Measurements from ENCODE around the gene RNF157.

RNF157 gene

DNA sequence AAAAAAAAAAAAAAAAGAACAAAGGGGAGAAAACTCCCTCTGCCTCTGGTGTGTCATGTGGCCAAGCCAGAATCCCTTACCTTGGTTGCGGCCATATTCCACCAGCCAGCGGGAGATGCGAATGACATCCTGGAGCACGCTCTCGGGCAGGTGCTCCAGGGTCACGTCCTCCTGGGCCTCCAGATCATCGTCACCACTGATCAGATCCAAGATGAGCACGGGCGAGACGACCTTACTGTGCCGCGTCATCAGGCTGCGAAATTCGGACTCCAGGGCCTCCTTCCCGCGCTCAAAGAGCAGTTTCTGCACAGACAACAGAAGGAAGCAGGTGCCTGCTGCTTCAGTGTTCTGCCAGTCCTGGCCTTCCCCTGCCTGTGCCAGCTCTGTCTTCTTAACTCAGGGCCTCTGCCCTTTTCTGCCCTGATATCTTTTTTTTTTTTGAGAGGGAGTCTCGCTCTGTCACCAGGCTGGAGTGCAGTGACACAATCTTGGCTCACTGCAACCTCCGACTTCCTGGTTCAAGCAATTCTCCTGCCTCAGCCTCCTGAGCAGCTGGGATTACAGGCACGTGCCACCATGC, 142.5 kb downstream of the RNF157 start:
- H3K27me3 ChIP-seq: no peaks in the 10 kb centered on the region
- no peak overlapping the region for H3K9ac ChIP-seq
- no peak overlapping the region for H3K4me2 ChIP-seq
- peaks cover 0 to 22% (median 11%) of the 10 kb centered on the region in 11 experiments; a peak in 14 of 22 replicates for H4K20me1 ChIP-seq
- TF ChIP-seq Cebpa-rat (IDR thresholded peaks at IDR 0.05): no peak
- H3K36me3 ChIP-seq: peaks cover 85 to 98% (median 93%) of the 10 kb centered on the region in 11 experiments
- no peak overlapping the region for H3K27ac ChIP-seq
- H3K4me3 ChIP-seq: no peak overlapping the region
- H3K4me1 ChIP-seq: peaks cover 18 to 34% (median 27%) of the 10 kb centered on the region in 10 experiments
- H3K9me3 ChIP-seq (replicated peaks in 1 of 11): no peaks in the 10 kb centered on the region

DNA sequence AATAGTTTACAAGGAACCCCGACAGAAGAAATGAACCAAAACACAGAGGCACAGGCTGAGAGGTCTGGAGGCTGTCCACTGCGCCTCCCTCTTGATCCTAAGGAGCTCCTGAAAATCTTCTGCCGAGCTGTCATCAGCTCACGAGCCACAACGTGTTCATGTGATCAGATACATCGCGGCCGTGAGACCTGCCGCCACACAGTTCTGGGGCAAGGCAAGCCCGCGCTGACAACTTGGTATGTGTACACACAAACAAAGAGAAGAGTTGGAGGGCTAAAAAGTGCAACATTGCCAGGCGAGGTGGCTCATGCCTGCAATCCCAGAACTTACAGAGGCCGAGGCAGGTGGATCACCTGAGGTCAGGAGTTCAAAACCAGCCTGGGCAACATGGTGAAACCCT, 144.3 kb downstream of the RNF157 start:
- peaks cover 0 to 33% (median 30%) of the 10 kb centered on the region in 10 experiments; a peak in 18 of 20 replicates for H3K4me1 ChIP-seq
- H3K9me3 ChIP-seq (replicated peaks in 1 of 11): no peaks in the 10 kb centered on the region
- H3K27ac ChIP-seq: no peak overlapping the region
- H3K36me3 ChIP-seq: peaks cover 84 to 100% (median 97%) of the 10 kb centered on the region in 11 experiments
- no peak overlapping the region for H3K4me2 ChIP-seq
- H4K20me1 ChIP-seq: peaks cover 0 to 40% (median 19%) of the 10 kb centered on the region in 11 experiments; a peak in 14 of 22 replicates
- no peaks in the 10 kb centered on the region for H3K27me3 ChIP-seq
- no peak overlapping the region for H3K9ac ChIP-seq
- no peak for TF ChIP-seq Cebpa-rat (IDR thresholded peaks at IDR 0.05)
- no peak overlapping the region for H3K4me3 ChIP-seq

DNA sequence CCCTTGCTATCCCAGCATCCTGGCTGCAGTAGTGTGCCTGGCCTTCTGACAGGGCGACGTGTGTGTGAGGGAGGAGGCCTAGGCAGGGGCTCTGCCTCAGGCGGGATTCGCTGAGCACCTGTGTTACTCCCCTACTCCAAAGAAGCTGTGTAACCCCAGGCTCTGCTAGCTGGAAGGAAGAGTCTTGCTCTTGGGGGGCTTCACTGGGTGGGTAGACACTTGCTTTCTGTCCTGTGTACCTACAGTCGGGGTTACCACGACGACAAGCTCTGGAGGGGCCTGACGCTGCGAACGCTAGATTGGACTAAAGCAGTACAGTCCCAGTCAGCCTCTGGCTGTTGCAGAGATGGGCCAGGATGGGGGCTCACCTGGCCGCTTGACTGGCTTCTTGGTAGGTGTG, 146.2 kb downstream of the RNF157 start:
- 0 out of 22 replicates have a peak overlapping the region, but pooled peaks of 1 of the 11 experiments have one; percentile 48 for H3K9ac ChIP-seq
- H3K9me3 ChIP-seq (replicated peaks in 1 of 11): no peaks in the 10 kb centered on the region
- H3K27me3 ChIP-seq: no peaks in the 10 kb centered on the region
- H3K4me2 ChIP-seq: peak overlapping the region in 5 of 11 experiments; percentile 32 to 77 (median 59); a peak in 5 of 22 replicates
- H4K20me1 ChIP-seq: peaks cover 0 to 51% (median 21%) of the 10 kb centered on the region in 11 experiments; a peak in 14 of 22 replicates
- H3K4me3 ChIP-seq: no peak overlapping the region
- peaks cover 84 to 100% (median 97%) of the 10 kb centered on the region in 11 experiments for H3K36me3 ChIP-seq
- TF ChIP-seq Cebpa-rat (IDR thresholded peaks at IDR 0.05): no peak
- peaks cover 0 to 33% (median 30%) of the 10 kb centered on the region in 10 experiments; a peak in 17 of 20 replicates for H3K4me1 ChIP-seq
- no peak overlapping the region for H3K27ac ChIP-seq

DNA sequence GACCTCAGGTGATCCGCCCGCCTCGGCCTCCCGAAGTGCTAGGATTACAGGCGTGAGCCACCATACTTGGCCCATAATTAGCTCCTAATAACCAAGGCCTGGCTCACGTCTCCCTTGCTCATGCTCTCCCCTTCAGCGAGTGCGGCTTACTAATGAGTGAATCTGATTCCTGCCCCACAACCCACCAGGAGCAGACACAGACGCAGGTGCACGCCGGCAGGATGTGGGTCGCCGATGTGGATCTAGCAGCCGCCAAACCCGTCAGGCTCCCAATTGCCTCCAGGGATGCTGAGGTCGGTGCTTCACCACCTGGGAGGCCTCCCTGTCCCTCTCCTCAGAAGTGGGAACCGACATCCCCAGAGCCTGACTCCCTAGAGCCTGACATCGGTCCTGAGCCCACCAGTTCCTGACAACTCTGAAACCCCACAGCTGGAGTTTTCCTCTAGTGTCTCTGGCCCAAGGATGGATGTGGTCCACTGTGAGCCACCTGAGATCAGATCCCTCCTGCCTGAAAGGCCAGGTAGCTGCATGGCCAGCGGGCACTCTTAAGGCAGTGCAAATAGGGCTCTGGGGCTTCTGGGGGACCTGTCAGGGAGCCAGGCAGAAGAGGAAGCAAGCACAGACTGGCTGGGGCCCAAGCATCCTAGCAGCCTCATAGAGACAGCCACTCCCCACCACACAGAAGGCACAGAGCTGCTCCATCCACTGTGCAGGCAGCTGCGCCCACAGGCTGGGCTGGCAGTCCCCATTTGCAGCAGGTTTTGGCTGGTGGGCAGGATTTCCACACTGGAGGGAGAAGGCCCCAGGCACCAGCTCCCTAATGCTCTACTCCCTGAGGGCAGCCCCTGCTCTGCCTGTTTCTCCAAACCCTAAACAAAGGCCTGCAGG, 147.5 kb downstream of the RNF157 start:
- H3K9ac ChIP-seq: peak overlapping the region in 8 of 11 experiments; percentile 1 to 48 (median 14); a peak in 3 of 22 replicates
- no peak overlapping the region for H3K4me3 ChIP-seq
- H3K4me1 ChIP-seq: peaks cover 0 to 33% (median 30%) of the 10 kb centered on the region in 10 experiments; a peak in 17 of 20 replicates
- H3K36me3 ChIP-seq: peaks cover 85 to 100% (median 98%) of the 10 kb centered on the region in 11 experiments
- no peaks in the 10 kb centered on the region for H3K9me3 ChIP-seq (replicated peaks in 1 of 11)
- H3K27me3 ChIP-seq: no peaks in the 10 kb centered on the region
- H3K4me2 ChIP-seq: peak overlapping the region in 10 of 11 experiments; percentile 9 to 77 (median 58); a peak in 18 of 22 replicates
- TF ChIP-seq Cebpa-rat (IDR thresholded peaks at IDR 0.05): no peak
- H4K20me1 ChIP-seq: peaks cover 0 to 59% (median 21%) of the 10 kb centered on the region in 11 experiments; a peak in 14 of 22 replicates
- H3K27ac ChIP-seq: peak overlapping the region in 2 of 11 experiments; percentile 10 to 23; a peak in 4 of 22 replicates
